IMR-90 (cell line): ENCODE data around the gene CDRT15. TPM values are rescaled to one million over a fixed set of nuclear protein-coding genes. Genes with fewer than 3 reads are reported as not detected.

Experiments
- ATAC-seq: fragments of 200-7000 bp; cut with Tn5 transposase; 2 replicates; pipeline ENCODE4 v1.9.1; 2020; ENCODE audit warnings: low read depth, mild to moderate bottlenecking, moderate library complexity
- BruUV-seq: library from RNA; stranded (reverse); fragments of 400-500 nt; replicated peaks from 2 replicates; lab custom pipeline; 2021; lab: Mats Ljungman, UMichigan
- CTCF ChIA-PET: fragments of 300-600 bp; formaldehyde crosslinking; extraction: SDS; loops from one replicate; lab custom pipeline; 2021; ENCODE audit warnings: antibody characterized with exemption; lab: Yijun Ruan, JAX
- POLR2A ChIA-PET: fragments of 300-600 bp; sonication (Branson Sonifier 250); formaldehyde crosslinking; loops from one replicate; lab custom pipeline; 2022; ENCODE audit warnings: antibody characterized with exemption; ENCODE audit not compliant: unreplicated experiment; lab: Charles Lee
- DNase-seq: peaks from one replicate; pipeline ENCODE4 v3.0.0; 2013
- H2AFZ ChIP-seq: replicated peaks from 2 replicates; pipeline ENCODE3; 2013; ENCODE audit warnings: low read length, mild to moderate bottlenecking; ENCODE audit not compliant: poor library complexity
- H2AK5ac ChIP-seq: 2 replicates; pipeline ENCODE4 v1.6.1; 2013; ENCODE audit warnings: low read depth, low read length, inconsistent platforms
- H2AK9ac ChIP-seq: replicated peaks from 2 replicates; pipeline ENCODE3; 2013; ENCODE audit warnings: mild to moderate bottlenecking, low read depth, low read length, moderate library complexity; ENCODE audit not compliant: poor library complexity
- H2BK120ac ChIP-seq: 2 replicates; pipeline ENCODE4 v1.6.1; 2013; ENCODE audit warnings: low read depth, low read length, inconsistent platforms
- H2BK15ac ChIP-seq: 3 replicates; pipeline ENCODE4 v1.6.1; 2013; ENCODE audit warnings: low read depth, low read length, inconsistent platforms
- H2BK20ac ChIP-seq: 2 replicates; pipeline ENCODE4 v1.6.1; 2013; ENCODE audit warnings: low read depth, mild to moderate bottlenecking, inconsistent platforms, low read length, moderate library complexity
- H2BK5ac ChIP-seq: 2 replicates; pipeline ENCODE4 v1.6.1; 2013; ENCODE audit warnings: mild to moderate bottlenecking, low read depth, low read length, inconsistent platforms; ENCODE audit not compliant: poor library complexity, severe bottlenecking
- H3K14ac ChIP-seq: replicated peaks from 2 replicates; pipeline ENCODE4 v1.6.1; 2013; ENCODE audit warnings: low read depth, low read length, inconsistent platforms
- H3K18ac ChIP-seq: 2 replicates; pipeline ENCODE4 v1.6.1; 2013; ENCODE audit warnings: low read depth, low read length, control low read depth
- H3K23ac ChIP-seq: 2 replicates; pipeline ENCODE4 v1.6.1; 2013; ENCODE audit warnings: low read depth, low read length, inconsistent platforms
- H3K27ac ChIP-seq: 2 replicates; pipeline ENCODE4 v1.5.1; 2013; ENCODE audit warnings: mild to moderate bottlenecking, control low read depth, low read length; ENCODE audit not compliant: insufficient read depth
- H3K27me3 ChIP-seq: 2 replicates; pipeline ENCODE4 v1.6.1; 2013; ENCODE audit warnings: low read length; ENCODE audit not compliant: control insufficient read depth, insufficient read depth
- H3K36me3 ChIP-seq: 2 replicates; pipeline ENCODE4 v1.6.1; 2013; ENCODE audit warnings: low read length, mixed read lengths; ENCODE audit not compliant: control insufficient read depth, insufficient read depth
- H3K4ac ChIP-seq: 2 replicates; pipeline ENCODE4 v1.6.1; 2013; ENCODE audit warnings: low read depth, low read length, inconsistent platforms
- H3K4me1 ChIP-seq: 2 replicates; pipeline ENCODE4 v1.6.1; 2013; ENCODE audit warnings: low read length, mixed read lengths; ENCODE audit not compliant: control insufficient read depth, insufficient read depth
- H3K4me2 ChIP-seq: 2 replicates; pipeline ENCODE4 v1.6.1; 2013; ENCODE audit warnings: low read depth, mild to moderate bottlenecking, control low read depth, low read length, moderate library complexity
- H3K4me3 ChIP-seq: 2 replicates; pipeline ENCODE4 v1.5.1; 2013; ENCODE audit warnings: low read depth, mild to moderate bottlenecking, control low read depth, low read length, moderate library complexity; ENCODE audit not compliant: insufficient read depth
- H3K56ac ChIP-seq: 2 replicates; pipeline ENCODE4 v1.6.1; 2013; ENCODE audit warnings: low read length, inconsistent platforms; ENCODE audit not compliant: insufficient read depth; ENCODE audit errors: extremely low read depth
- H3K79me1 ChIP-seq, 2 experiments: 2 replicates each; pipeline ENCODE4 v1.6.1; 2013; ENCODE audit warnings: low read length in 2 of 2, inconsistent platforms in 1 of 2, low read depth in 1 of 2
- H3K9ac ChIP-seq: 2 replicates; pipeline ENCODE4 v1.6.1; 2013; ENCODE audit warnings: low read depth, low read length, control low read depth
- H3K9me1 ChIP-seq: 2 replicates; pipeline ENCODE4 v1.6.1; 2013; ENCODE audit warnings: low read length, inconsistent platforms; ENCODE audit not compliant: insufficient read depth
- H3K9me3 ChIP-seq: 2 replicates; pipeline ENCODE4 v1.6.1; 2013; ENCODE audit warnings: low read length; ENCODE audit not compliant: control insufficient read depth, insufficient read depth
- H4K20me1 ChIP-seq: 2 replicates; pipeline ENCODE4 v1.6.1; 2013; ENCODE audit warnings: low read length, inconsistent platforms; ENCODE audit not compliant: insufficient read depth
- H4K5ac ChIP-seq: 2 replicates; pipeline ENCODE4 v1.6.1; 2013; ENCODE audit warnings: mild to moderate bottlenecking, low read depth, low read length, control low read depth
- H4K8ac ChIP-seq, 2 experiments: 2 replicates each; pipeline ENCODE4 v1.6.1; 2013; ENCODE audit warnings: low read depth in 2 of 2, low read length in 2 of 2, control low read depth in 1 of 2, inconsistent platforms in 1 of 2
- H4K91ac ChIP-seq: 2 replicates; pipeline ENCODE4 v1.6.1; 2013; ENCODE audit warnings: low read depth, low read length, inconsistent platforms; ENCODE audit not compliant: insufficient read depth
- MAFK ChIP-seq: IDR thresholded peaks from 2 replicates; pipeline ENCODE4 v1.6.1; 2012; ENCODE audit warnings: low read depth, low read length, improper control_type of control experiment
- SMC3 ChIP-seq: fragments of 150-350 bp; IDR thresholded peaks from 2 replicates; pipeline ENCODE4 v1.6.1; 2016; ENCODE audit warnings: low read depth, mild to moderate bottlenecking, antibody characterized with exemption, low read length, moderate library complexity
- WGBS, 2 experiments: methylation state at CpG; one replicate each; pipeline versions ENCODE4 v1.1.5 to v1.1.7; 2013; ENCODE audit warnings: missing lambda C conversion rate in 2 of 2; ENCODE audit not compliant: insufficient read length in 1 of 2; ENCODE audit errors: extremely low coverage in 2 of 2; 5-methylcytosine and 5-hydroxymethylcytosine counted together
- dilution Hi-C: fragments of 300-500 bp; cut with HindIII; formaldehyde crosslinking; loops from one replicate; pipeline ENCODE4 v1.14.3; 2018; ENCODE audit warnings: low sequenced_read_pairs; ENCODE audit not compliant: unreplicated experiment
- in situ Hi-C: fragments of 300-500 bp; cut with MboI; formaldehyde crosslinking; loops from 3 replicates; pipeline ENCODE4 v1.14.3; 2019; ENCODE audit warnings: low sequenced_read_pairs, inconsistent platforms, mixed read lengths
- intact Hi-C: fragments of 100-400 bp; cut with micrococcal nuclease; formaldehyde crosslinking; loops from 2 replicates; pipeline ENCODE4 v1.10.0; 2022
- polyA plus RNA-seq, 3 experiments: library from polyadenylated mRNA; depleted of rRNA; stranded (reverse); fragments of >200 nt; gene quantifications; 2 replicates each; pipeline ENCODE4 v1.2.3, GENCODE V29; 2012; ENCODE audit warnings: low replicate concordance in 1 of 3
- total RNA-seq: library from RNA; depleted of rRNA; stranded (reverse); fragments of >200 nt; gene quantifications from 2 replicates; pipeline ENCODE4 v1.2.3, GENCODE V29; 2012

Gene CDRT15
- total and polyA plus RNA-seq, 2 of the 4 experiments (the other 2 are of a cell fraction) = not detected

- no peak overlapping the region for H3K4me2 ChIP-seq
- dilution Hi-C loops = no loop called here
- no peaks in the 10 kb centered on the region for H3K9me3 ChIP-seq
- no peak overlapping the region for H3K23ac ChIP-seq
- H3K18ac ChIP-seq = no peak overlapping the region
- H2AFZ ChIP-seq = no peak overlapping the region
- H2AK9ac ChIP-seq = no peak overlapping the region
- H4K91ac ChIP-seq = no peak overlapping the region
- no peak overlapping the region for H2AK5ac ChIP-seq
- TF ChIP-seq SMC3 = no peak
- TF ChIP-seq MAFK = 0 out of 2 replicates have a peak, but pooled peaks have one; percentile 40
- H3K4me3 ChIP-seq = no peak overlapping the region
- no TSS peak for BruUV-seq
- no peak overlapping the region for H4K8ac ChIP-seq
- no peak for DNase-seq
- no peak overlapping the region for H3K9ac ChIP-seq
- no peak overlapping the region for H3K56ac ChIP-seq
- H3K79me1 ChIP-seq = no peaks in the 10 kb centered on the region
- CTCF ChIA-PET = no interaction called here
- peaks cover 29% of the 10 kb centered on the region for H3K27me3 ChIP-seq
- WGBS, 2 experiments = no CpG with 5 or more reads among the region's 3 CpGs
- H3K36me3 ChIP-seq = no peaks in the 10 kb centered on the region
- no peak overlapping the region for H3K27ac ChIP-seq
- no peak for ATAC-seq
- H2BK5ac ChIP-seq = no peak overlapping the region
- in situ Hi-C loops = no loop called here
- POLR2A ChIA-PET = no interaction called here
- no peak overlapping the region for H2BK15ac ChIP-seq
- H3K4ac ChIP-seq = no peak overlapping the region
- no peaks in the 10 kb centered on the region for H3K9me1 ChIP-seq
- H2BK20ac ChIP-seq = no peak overlapping the region
- H3K14ac ChIP-seq = no peak overlapping the region
- intact Hi-C loops = no loop called here
- H2BK120ac ChIP-seq = no peak overlapping the region
- H4K5ac ChIP-seq = no peak overlapping the region
- no peaks in the 10 kb centered on the region for H3K4me1 ChIP-seq
- H4K20me1 ChIP-seq = no peaks in the 10 kb centered on the region
Observed at GRCh38 chr17:14281530-14281929, 44.9 kb upstream of the CDRT15 start.
